Esophagus squamous epithelium (tissue), 4 donors: Measurements from ENCODE around the gene ABHD2.

Experiments used
- POLR2A ChIP-seq, 4 donors: fragments of 450-650 bp; IDR thresholded peaks; one replicate each; pipeline ENCODE4 v1.6.1; 2017; ENCODE audit warnings: antibody characterized with exemption in 4 of 4, mild to moderate bottlenecking in 4 of 4, moderate library complexity in 3 of 4
- TF ChIP-seq, protein P1 (sequence below), 6 experiments: fragments of 450-650 bp in 4 of 6; fragments of 200-600 bp in 2 of 6; sonication (generic) in 2 of 6; IDR thresholded peaks; one replicate each; pipeline ENCODE4 v1.5.1; 2016 to 2019; ENCODE audit warnings: antibody characterized with exemption in 6 of 6, mild to moderate bottlenecking in 4 of 6, moderate library complexity in 4 of 6

GRCh38 chr15:89148126-89148525 lies 59.9 kb downstream of the ABHD2 start:
- TF ChIP-seq, protein P1, sequence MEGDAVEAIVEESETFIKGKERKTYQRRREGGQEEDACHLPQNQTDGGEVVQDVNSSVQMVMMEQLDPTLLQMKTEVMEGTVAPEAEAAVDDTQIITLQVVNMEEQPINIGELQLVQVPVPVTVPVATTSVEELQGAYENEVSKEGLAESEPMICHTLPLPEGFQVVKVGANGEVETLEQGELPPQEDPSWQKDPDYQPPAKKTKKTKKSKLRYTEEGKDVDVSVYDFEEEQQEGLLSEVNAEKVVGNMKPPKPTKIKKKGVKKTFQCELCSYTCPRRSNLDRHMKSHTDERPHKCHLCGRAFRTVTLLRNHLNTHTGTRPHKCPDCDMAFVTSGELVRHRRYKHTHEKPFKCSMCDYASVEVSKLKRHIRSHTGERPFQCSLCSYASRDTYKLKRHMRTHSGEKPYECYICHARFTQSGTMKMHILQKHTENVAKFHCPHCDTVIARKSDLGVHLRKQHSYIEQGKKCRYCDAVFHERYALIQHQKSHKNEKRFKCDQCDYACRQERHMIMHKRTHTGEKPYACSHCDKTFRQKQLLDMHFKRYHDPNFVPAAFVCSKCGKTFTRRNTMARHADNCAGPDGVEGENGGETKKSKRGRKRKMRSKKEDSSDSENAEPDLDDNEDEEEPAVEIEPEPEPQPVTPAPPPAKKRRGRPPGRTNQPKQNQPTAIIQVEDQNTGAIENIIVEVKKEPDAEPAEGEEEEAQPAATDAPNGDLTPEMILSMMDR (IDR thresholded peaks at IDR 0.05) = no peak
- TF ChIP-seq POLR2A (IDR thresholded peaks at IDR 0.05) = no peak
